Endodermal cell (in vitro differentiated cells): ENCODE data around the gene SLC38A10. TPM values are rescaled to one million over a fixed set of nuclear protein-coding genes. Genes with fewer than 3 reads are reported as not detected.
"Not testable (repeated sequence)": the region's sequence is repeated elsewhere in the genome, so short reads cannot be mapped to it uniquely, and the experiment has no call there.

Experiments
- DNase-seq: peaks from one replicate; pipeline ENCODE4 v3.0.0-alpha.2; 2017
- H3K27ac ChIP-seq: 2 replicates; pipeline ENCODE4 v1.5.1; 2013; ENCODE audit warnings: mild to moderate bottlenecking, low read depth, low read length, moderate library complexity
- H3K27me3 ChIP-seq: 2 replicates; pipeline ENCODE4 v1.6.1; 2013; ENCODE audit warnings: mild to moderate bottlenecking, low read length, moderate library complexity; ENCODE audit not compliant: insufficient read depth, control insufficient read depth, poor library complexity, severe bottlenecking
- H3K36me3 ChIP-seq: 2 replicates; pipeline ENCODE4 v1.7.0; 2013; ENCODE audit warnings: mild to moderate bottlenecking, low read length, moderate library complexity; ENCODE audit not compliant: control insufficient read depth, insufficient read depth
- H3K4me1 ChIP-seq: one replicate; pipeline ENCODE4 v1.7.0; 2013; ENCODE audit warnings: low read length; ENCODE audit not compliant: control insufficient read depth, insufficient read depth
- H3K4me3 ChIP-seq: 2 replicates; pipeline ENCODE4 v1.5.1; 2013; ENCODE audit warnings: mild to moderate bottlenecking, low read length, moderate library complexity
- H3K9ac ChIP-seq: 2 replicates; pipeline ENCODE4 v1.6.1; 2013; ENCODE audit warnings: mild to moderate bottlenecking, low read length, moderate library complexity; ENCODE audit not compliant: poor library complexity, severe bottlenecking; ENCODE audit errors: extremely low read depth
- H3K9me3 ChIP-seq: 2 replicates; pipeline ENCODE4 v1.6.1; 2013; ENCODE audit warnings: mild to moderate bottlenecking, low read length, moderate library complexity; ENCODE audit not compliant: control insufficient read depth
- H3K27ac Mint-ChIP-seq: 2 replicates; pipeline ENCODE4 v1.8.0; 2020; ENCODE audit warnings: mixed read lengths
- H3K27me3 Mint-ChIP-seq: 2 replicates; pipeline ENCODE4 v1.8.0; 2021; ENCODE audit warnings: mild to moderate bottlenecking, mixed read lengths; ENCODE audit not compliant: insufficient read depth
- H3K36me3 Mint-ChIP-seq: 2 replicates; pipeline ENCODE4 v1.8.0; 2020; ENCODE audit warnings: low read depth, mixed read lengths
- H3K4me1 Mint-ChIP-seq: 2 replicates; pipeline ENCODE4 v1.8.0; 2020; ENCODE audit warnings: mixed read lengths
- H3K4me3 Mint-ChIP-seq: 2 replicates; pipeline ENCODE4 v1.8.0; 2020; ENCODE audit warnings: mild to moderate bottlenecking, moderate library complexity, mixed read lengths
- H3K9me3 Mint-ChIP-seq: 2 replicates; pipeline ENCODE4 v1.8.0; 2020; ENCODE audit warnings: mild to moderate bottlenecking, mixed read lengths
- CTCF ChIP-seq: fragments of 200-600 bp; sonication (generic); conservative IDR thresholded peaks from 2 replicates; pipeline ENCODE4 v1.5.0; 2021; ENCODE audit warnings: antibody characterized with exemption, mild to moderate bottlenecking
- WGBS, 2 experiments: methylation state at CpG; one replicate each; pipeline versions ENCODE4 v1.1.5 to v1.1.7; 2013; ENCODE audit warnings: missing lambda C conversion rate in 2 of 2, mixed read lengths in 1 of 2; ENCODE audit not compliant: insufficient coverage in 1 of 2, insufficient read length in 1 of 2; 5-methylcytosine and 5-hydroxymethylcytosine counted together
- total RNA-seq, 2 donors: library from RNA; stranded (reverse); fragmentation: NEBNext Ultra II Directional in 1 of 2; extraction: Animal tissue kit (Norgen Biotek cat#: 25700) in 1 of 2; gene quantifications; 2 replicates in 1 of 2; 3 replicates in 1 of 2; pipeline ENCODE4 v1.2.1, GENCODE V29; 2021

The SLC38A10 gene
- total RNA-seq, 2 donors from 2014 or later = 60.2 to 90.3 TPM

GRCh38 chr17:81229666-81229920, 65.5 kb downstream of the SLC38A10 start:
- H3K9ac ChIP-seq = no peak overlapping the region

GRCh38 chr17:81228834-81229665, 66.1 kb downstream of the SLC38A10 start:
- Histone ChIP-seq H3K27me3 (peaks cover 2% of the 10 kb centered on the region), H3K4me3 (no peak overlapping the region), H3K36me3 (peaks cover 8% of the 10 kb centered on the region), H3K9me3 (no peaks in the 10 kb centered on the region), H3K9ac (no peak overlapping the region), H3K4me1 (no peaks in the 10 kb centered on the region), H3K27ac (no peak overlapping the region)
- Mint-ChIP-seq H3K9me3 (no peaks in the 10 kb centered on the region), H3K27ac (no peak overlapping the region), H3K4me3 (no peak overlapping the region), H3K36me3 (peaks cover 17% of the 10 kb centered on the region), H3K4me1 (no peaks in the 10 kb centered on the region), H3K27me3 (peaks cover 13% of the 10 kb centered on the region)
- DNase-seq = no peak
- no peak for TF ChIP-seq CTCF
- WGBS, 2 experiments = 91 to 93% methylated on average over 20 to 32 of the region's 32 CpGs

More at GRCh38 chr17:81229666-81229920, 65.5 kb downstream of the SLC38A10 start:
- Histone ChIP-seq H3K9me3 (no peaks in the 10 kb centered on the region), H3K36me3 (peaks cover 8% of the 10 kb centered on the region), H3K4me1 (no peaks in the 10 kb centered on the region), H3K4me3 (no peak overlapping the region), H3K27me3 (no peaks in the 10 kb centered on the region), H3K27ac (no peak overlapping the region)
- Mint-ChIP-seq H3K4me3 (no peak overlapping the region), H3K4me1 (no peaks in the 10 kb centered on the region), H3K36me3 (peaks cover 17% of the 10 kb centered on the region), H3K27ac (no peak overlapping the region), H3K9me3 (no peaks in the 10 kb centered on the region), H3K27me3 (peaks cover 10% of the 10 kb centered on the region)
- no peak for DNase-seq
- TF ChIP-seq CTCF = no peak
- 96 to 98% methylated on average over 9 to 14 of the region's 14 CpGs for whole genome bisulfite sequencing, 2 experiments

- H3K9me3 ChIP-seq = no peaks in the 10 kb centered on the region
- peaks cover 8% of the 10 kb centered on the region for H3K27me3 ChIP-seq
- peaks cover 17% of the 10 kb centered on the region for H3K27me3 Mint-ChIP-seq
- no peak overlapping the region for H3K27ac Mint-ChIP-seq
- no peak for DNase-seq
- no peaks in the 10 kb centered on the region for H3K4me1 ChIP-seq
- H3K4me3 ChIP-seq = no peak overlapping the region
- no peak overlapping the region for H3K4me3 Mint-ChIP-seq
- H3K27ac ChIP-seq = no peak overlapping the region
- no peak overlapping the region for H3K9ac ChIP-seq
- H3K36me3 ChIP-seq = peaks cover 8% of the 10 kb centered on the region
- H3K36me3 Mint-ChIP-seq = peaks cover 17% of the 10 kb centered on the region
- H3K9me3 Mint-ChIP-seq = no peaks in the 10 kb centered on the region
- TF ChIP-seq CTCF = no peak
- WGBS, 2 experiments = 91 to 98% methylated on average over 6 to 9 of the region's 9 CpGs
- peaks cover 6% of the 10 kb centered on the region for H3K4me1 Mint-ChIP-seq
Observed at GRCh38 chr17:81228420-81228819, 66.7 kb downstream of the SLC38A10 start.

- Mint-ChIP-seq H3K27me3 (peaks cover 17% of the 10 kb centered on the region), H3K36me3 (peaks cover 17% of the 10 kb centered on the region)
- not testable (repeated sequence) for H3K27me3 ChIP-seq, DNase-seq, H3K9me3 Mint-ChIP-seq, H3K4me3 Mint-ChIP-seq, H3K4me3 ChIP-seq, H3K9ac ChIP-seq, H3K4me1 Mint-ChIP-seq, H3K4me1 ChIP-seq, H3K27ac Mint-ChIP-seq, H3K9me3 ChIP-seq, H3K36me3 ChIP-seq, H3K27ac ChIP-seq
- WGBS, 2 experiments = 74% methylated on average over 2 of the region's 2 CpGs; no CpG with 5 or more reads in 1 of the 2 experiments
Observed at GRCh38 chr17:81227630-81228029, 67.5 kb downstream of the SLC38A10 start.
